Measurements from ENCODE around the gene CIAO3. TPM values are rescaled to one million over a fixed set of nuclear protein-coding genes. Genes with fewer than 3 reads are reported as not detected.

The CIAO3 gene
- total RNA-seq, 2 experiments from 2014 or later = 34.8 to 37.0 TPM

- Mint-ChIP-seq H3K27me3 (no peaks in the 10 kb centered on the region), H3K9me3 (ENCODE audit: low read depth) (no peaks in the 10 kb centered on the region), H3K36me3 (no peaks in the 10 kb centered on the region), H3K27ac (no peak overlapping the region), H3K4me3 (no peak overlapping the region), H3K4me1 (no peaks in the 10 kb centered on the region)
- no peak for DNase-seq
- CTCF ChIA-PET = no interaction called here
- ATAC-seq = no peak
These were observed 29.1 kb upstream of the CIAO3 start for GRCh38 chr16:769934-770333.

- no peaks in the 10 kb centered on the region for H3K4me1 Mint-ChIP-seq
- no peak overlapping the region for H3K27ac Mint-ChIP-seq
- no peaks in the 10 kb centered on the region for H3K27me3 Mint-ChIP-seq
- CTCF ChIA-PET = interaction anchor here (0.6 kb wide), 1 partner anchor 16 kb away, joined by 3 read pairs; no protein-coding TSS in a partner anchor
- no peaks in the 10 kb centered on the region for H3K36me3 Mint-ChIP-seq
- DNase-seq (no peak), ATAC-seq (no peak)
- H3K9me3 Mint-ChIP-seq (ENCODE audit: low read depth) = no peaks in the 10 kb centered on the region
- H3K4me3 Mint-ChIP-seq = no peak overlapping the region
These were observed 28.5 kb upstream of the CIAO3 start for GRCh38 chr16:769184-769784.

GRCh38 chr16:768428-768827 is 27.6 kb upstream of the CIAO3 start:
- ATAC-seq (no peak), DNase-seq (no peak)
- no peak overlapping the region for H3K27ac Mint-ChIP-seq
- CTCF ChIA-PET = no interaction called here
- H3K27me3 Mint-ChIP-seq = no peaks in the 10 kb centered on the region
- no peaks in the 10 kb centered on the region for H3K36me3 Mint-ChIP-seq
- no peaks in the 10 kb centered on the region for H3K4me1 Mint-ChIP-seq
- no peak overlapping the region for H3K4me3 Mint-ChIP-seq
- no peaks in the 10 kb centered on the region for H3K9me3 Mint-ChIP-seq (ENCODE audit: low read depth)

- H3K4me3 Mint-ChIP-seq = no peak overlapping the region
- CTCF ChIA-PET = no interaction called here
- no peaks in the 10 kb centered on the region for H3K36me3 Mint-ChIP-seq
- ATAC-seq (no peak), DNase-seq (no peak)
- no peaks in the 10 kb centered on the region for H3K4me1 Mint-ChIP-seq
- H3K27ac Mint-ChIP-seq = no peak overlapping the region
- H3K27me3 Mint-ChIP-seq = no peaks in the 10 kb centered on the region
- H3K9me3 Mint-ChIP-seq (ENCODE audit: low read depth) = no peaks in the 10 kb centered on the region
These were observed 27.0 kb upstream of the CIAO3 start for GRCh38 chr16:767743-768235.

- ATAC-seq (no peak), DNase-seq (no peak)
- H3K9me3 Mint-ChIP-seq (ENCODE audit: low read depth) = no peaks in the 10 kb centered on the region
- no peak overlapping the region for H3K27ac Mint-ChIP-seq
- no peaks in the 10 kb centered on the region for H3K36me3 Mint-ChIP-seq
- no peaks in the 10 kb centered on the region for H3K27me3 Mint-ChIP-seq
- H3K4me3 Mint-ChIP-seq = no peak overlapping the region
- CTCF ChIA-PET = no interaction called here
- no peaks in the 10 kb centered on the region for H3K4me1 Mint-ChIP-seq
These were observed 26.2 kb upstream of the CIAO3 start for GRCh38 chr16:766820-767640.

GRCh38 chr16:766008-766819 is 25.4 kb upstream of the CIAO3 start:
- no peaks in the 10 kb centered on the region for H3K4me1 Mint-ChIP-seq
- no peak overlapping the region for H3K27ac Mint-ChIP-seq
- CTCF ChIA-PET = interaction anchor here (0.9 kb wide), 2 partner anchors 51 to 54 kb away, joined by 3 read pairs; partner anchors contain the start of gene METRN
- no peaks in the 10 kb centered on the region for H3K36me3 Mint-ChIP-seq
- H3K4me3 Mint-ChIP-seq = no peak overlapping the region
- no peaks in the 10 kb centered on the region for H3K27me3 Mint-ChIP-seq
- DNase-seq (no peak), ATAC-seq (no peak)
- no peaks in the 10 kb centered on the region for H3K9me3 Mint-ChIP-seq (ENCODE audit: low read depth)

- DNase-seq = no peak
- no peak overlapping the region for H3K4me3 Mint-ChIP-seq
- CTCF ChIA-PET = interaction anchor here (0.9 kb wide), 2 partner anchors 51 to 53 kb away, joined by 3 read pairs; partner anchors contain the start of gene METRN
- H3K27me3 Mint-ChIP-seq = no peaks in the 10 kb centered on the region
- no peaks in the 10 kb centered on the region for H3K36me3 Mint-ChIP-seq
- H3K27ac Mint-ChIP-seq = no peak overlapping the region
- no peaks in the 10 kb centered on the region for H3K4me1 Mint-ChIP-seq
- no peak for ATAC-seq
- no peaks in the 10 kb centered on the region for H3K9me3 Mint-ChIP-seq (ENCODE audit: low read depth)
These were observed 24.7 kb upstream of the CIAO3 start for GRCh38 chr16:765488-765865.

GRCh38 chr16:764848-765487 is 24.2 kb upstream of the CIAO3 start:
- Mint-ChIP-seq H3K9me3 (ENCODE audit: low read depth) (no peaks in the 10 kb centered on the region), H3K27me3 (no peaks in the 10 kb centered on the region), H3K36me3 (no peaks in the 10 kb centered on the region), H3K4me3 (no peak overlapping the region), H3K4me1 (no peaks in the 10 kb centered on the region), H3K27ac (no peak overlapping the region)
- ATAC-seq (no peak), DNase-seq (no peak)
- CTCF ChIA-PET = interaction anchor here (0.9 kb wide), 2 partner anchors 50 to 52 kb away, joined by 3 read pairs; partner anchors contain the start of gene METRN

- no peaks in the 10 kb centered on the region for H3K27me3 Mint-ChIP-seq
- no peaks in the 10 kb centered on the region for H3K36me3 Mint-ChIP-seq
- H3K4me1 Mint-ChIP-seq = no peaks in the 10 kb centered on the region
- no peak overlapping the region for H3K4me3 Mint-ChIP-seq
- DNase-seq (no peak), ATAC-seq (no peak)
- CTCF ChIA-PET = no interaction called here
- no peak overlapping the region for H3K27ac Mint-ChIP-seq
- no peaks in the 10 kb centered on the region for H3K9me3 Mint-ChIP-seq (ENCODE audit: low read depth)
These were observed 23.5 kb upstream of the CIAO3 start for GRCh38 chr16:764184-764750.

- Mint-ChIP-seq H3K4me1 (no peaks in the 10 kb centered on the region), H3K4me3 (no peak overlapping the region), H3K36me3 (no peaks in the 10 kb centered on the region), H3K27me3 (no peaks in the 10 kb centered on the region), H3K9me3 (ENCODE audit: low read depth) (no peaks in the 10 kb centered on the region), H3K27ac (no peak overlapping the region)
- no peak for ATAC-seq
- no peak for DNase-seq
- CTCF ChIA-PET = no interaction called here
These were observed 22.8 kb upstream of the CIAO3 start for GRCh38 chr16:763369-764183.

GRCh38 chr16:762595-763268 is 21.9 kb upstream of the CIAO3 start:
- H3K4me1 Mint-ChIP-seq = no peaks in the 10 kb centered on the region
- no peak for ATAC-seq
- CTCF ChIA-PET = no interaction called here

More at GRCh38 chr16:762595-763268, 21.9 kb upstream of the CIAO3 start:
- H3K4me3 Mint-ChIP-seq = no peak overlapping the region
- H3K27me3 Mint-ChIP-seq = no peaks in the 10 kb centered on the region
- H3K36me3 Mint-ChIP-seq = no peaks in the 10 kb centered on the region
- no peak for DNase-seq
- H3K27ac Mint-ChIP-seq = no peak overlapping the region
- H3K9me3 Mint-ChIP-seq (ENCODE audit: low read depth) = no peaks in the 10 kb centered on the region
